IgD-negative memory B cell (primary cell): Measurements from ENCODE around the gene DPEP2. TPM values are rescaled to one million over a fixed set of nuclear protein-coding genes. Genes with fewer than 3 reads are reported as not detected.
"Not testable (repeated sequence)": the region's sequence is repeated elsewhere in the genome, so short reads cannot be mapped to it uniquely, and the experiment has no call there.

Experiments
- H3K27ac Mint-ChIP-seq, 3 donors: one replicate each; pipeline ENCODE4 v1.8.0; 2020 to 2022; ENCODE audit warnings: mild to moderate bottlenecking in 3 of 3, mixed read lengths in 3 of 3, moderate library complexity in 1 of 3
- H3K27me3 Mint-ChIP-seq: one replicate; pipeline ENCODE4 v1.8.0; 2021; ENCODE audit warnings: mixed read lengths
- H3K36me3 Mint-ChIP-seq: one replicate; pipeline ENCODE4 v1.8.0; 2020; ENCODE audit warnings: mild to moderate bottlenecking, mixed read lengths
- H3K4me1 Mint-ChIP-seq, 3 donors: one replicate each; pipeline ENCODE4 v1.8.0; 2020 to 2022; ENCODE audit warnings: mixed read lengths in 3 of 3, mild to moderate bottlenecking in 1 of 3
- H3K4me3 Mint-ChIP-seq, 4 donors: one replicate each; pipeline ENCODE4 v1.8.0; 2020 to 2022; ENCODE audit warnings: mild to moderate bottlenecking in 4 of 4, mixed read lengths in 4 of 4, moderate library complexity in 3 of 4
- H3K9me3 Mint-ChIP-seq, 3 donors: one replicate each; pipeline ENCODE4 v1.8.0; 2020 to 2021; ENCODE audit warnings: mixed read lengths in 3 of 3, mild to moderate bottlenecking in 1 of 3
- polyA plus RNA-seq: library from polyadenylated mRNA; unstranded; fragments of 300-500 nt; fragmentation: Illumina TruSeq; gene quantifications from one replicate; pipeline ENCODE4 v1.2.3, GENCODE V29; 2021

Gene DPEP2
- polyA plus RNA-seq, 1 donor from 2014 or later, result 45.3 TPM

DNA sequence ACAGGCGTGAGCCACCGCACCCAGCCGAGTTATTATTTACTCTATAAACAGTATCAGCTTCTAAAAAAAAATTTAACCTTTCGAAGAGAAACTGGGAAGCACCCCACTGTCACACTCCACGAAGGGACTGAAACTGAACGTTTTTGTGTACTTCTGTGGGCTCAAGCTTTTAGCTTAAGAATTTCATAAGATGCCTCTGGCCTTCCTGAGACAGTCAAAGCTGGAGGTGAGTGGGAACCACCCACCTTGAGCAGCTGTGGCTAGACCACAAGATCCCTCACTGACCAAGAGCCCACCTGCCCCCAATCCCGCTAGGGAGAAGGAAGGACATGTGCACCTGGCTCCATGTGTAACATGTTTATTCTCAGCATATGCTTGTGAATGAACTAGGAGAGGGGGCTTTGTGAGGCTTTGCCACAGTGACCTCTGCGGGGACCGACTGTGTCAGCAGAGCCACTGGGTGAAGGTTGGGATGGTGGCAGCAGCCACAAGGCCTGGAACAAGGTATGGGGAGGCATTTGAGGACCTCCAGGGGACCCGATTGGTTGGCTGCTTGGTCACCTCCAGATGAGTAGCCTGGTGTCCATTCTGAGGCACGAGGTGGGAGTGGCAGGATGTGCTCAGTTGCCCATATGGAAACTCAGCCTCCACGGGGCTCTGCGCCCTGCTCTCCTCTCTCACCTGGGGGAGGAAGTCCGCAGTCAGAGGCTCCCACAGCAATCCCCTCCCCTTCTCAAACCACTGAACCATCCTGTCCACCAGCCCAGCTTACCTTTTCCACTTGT lies 23.8 kb downstream of the DPEP2 start:
- peaks cover 5 to 12% (median 7%) of the 10 kb centered on the region in 3 donors for H3K4me1 Mint-ChIP-seq
- no peaks in the 10 kb centered on the region for H3K9me3 Mint-ChIP-seq
- peak overlapping the region in 1 of 4 donors; percentile 14 for H3K4me3 Mint-ChIP-seq
- H3K36me3 Mint-ChIP-seq, result no peaks in the 10 kb centered on the region
- peak overlapping the region in 1 of 3 donors; percentile 39 for H3K27ac Mint-ChIP-seq
- H3K27me3 Mint-ChIP-seq, result no peaks in the 10 kb centered on the region

DNA sequence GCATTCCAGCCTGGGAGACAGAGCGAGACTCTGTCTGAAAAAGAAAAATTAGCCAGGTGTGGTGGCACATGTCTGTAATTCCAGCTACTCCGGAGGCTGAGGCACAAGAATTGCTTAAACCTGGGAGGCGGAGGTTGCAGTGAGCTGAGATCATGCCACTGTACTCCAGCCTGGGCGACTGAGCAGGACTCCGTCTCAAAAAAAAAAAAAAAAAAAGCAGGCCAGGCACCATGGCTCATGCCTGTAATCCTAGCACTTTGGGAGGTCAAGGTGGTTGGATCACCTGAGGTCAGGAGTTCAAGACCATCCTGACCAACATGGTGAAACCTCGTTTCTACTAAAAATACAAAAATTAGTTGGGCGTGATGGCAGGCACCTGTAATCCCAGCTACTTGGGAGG lies 27.0 kb downstream of the DPEP2 start:
- not testable (repeated sequence) for H3K36me3 Mint-ChIP-seq, H3K4me3 Mint-ChIP-seq, H3K9me3 Mint-ChIP-seq, H3K27ac Mint-ChIP-seq, H3K27me3 Mint-ChIP-seq
- peaks cover 12 to 15% (median 13%) of the 10 kb centered on the region in 3 donors for H3K4me1 Mint-ChIP-seq

DNA sequence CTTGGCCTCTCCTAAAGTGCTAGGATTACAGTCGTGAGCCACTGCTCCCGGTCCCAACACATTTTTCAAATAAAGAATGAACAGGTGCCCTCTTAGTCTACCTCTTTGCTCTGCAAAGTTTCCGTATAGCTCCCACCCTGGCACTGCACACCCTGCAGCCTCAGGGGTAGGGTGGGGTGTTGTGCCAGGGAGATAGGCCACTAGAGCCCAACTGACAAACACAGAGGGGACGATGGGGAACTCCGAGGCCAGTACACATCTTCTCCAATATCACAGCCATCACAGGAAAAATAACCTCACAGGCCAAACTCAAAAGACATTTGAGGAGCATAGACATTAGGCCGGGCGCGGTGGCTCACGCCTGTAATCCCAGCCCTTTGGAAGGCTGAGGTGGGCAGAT lies 28.2 kb downstream of the DPEP2 start:
- Mint-ChIP-seq H3K4me1 (peaks cover 11 to 20% (median 16%) of the 10 kb centered on the region in 3 donors), H3K27me3 (no peaks in the 10 kb centered on the region), H3K27ac (no peak overlapping the region), H3K9me3 (no peaks in the 10 kb centered on the region), H3K36me3 (no peaks in the 10 kb centered on the region), H3K4me3 (peak overlapping the region in 3 of 4 donors; percentile 11 to 83 (median 41))

GRCh38 chr16:67969254-67970039 lies 29.8 kb downstream of the DPEP2 start:
- peak overlapping the region; percentile 2 to 91 (median 75) for H3K27ac Mint-ChIP-seq
- no peaks in the 10 kb centered on the region for H3K27me3 Mint-ChIP-seq
- H3K4me1 Mint-ChIP-seq, result peaks cover under 1 to 18% (median 14%) of the 10 kb centered on the region in 3 donors
- peaks cover 1% of the 10 kb centered on the region for H3K36me3 Mint-ChIP-seq
- H3K9me3 Mint-ChIP-seq, result no peaks in the 10 kb centered on the region
- H3K4me3 Mint-ChIP-seq, result peak overlapping the region; percentile 82 to 100 (median 95)

GRCh38 chr16:67968400-67969253 lies 30.7 kb downstream of the DPEP2 start, which contains the start of gene SLC12A4:
Gene SLC12A4, minus strand, starts transcription at chr16:67968637. Its CDS starts 84 bp downstream, at chr16:67968553.
- Mint-ChIP-seq H3K4me1 (peaks cover 0 to 19% (median 16%) of the 10 kb centered on the region in 3 donors), H3K27ac (peak within 1 kb of the TSS; percentile 2 to 92 (median 91)), H3K36me3 (peaks cover 1% of the 10 kb centered on the region), H3K9me3 (no peaks in the 10 kb centered on the region), H3K4me3 (peak within 1 kb of the TSS; percentile 82 to 100 (median 98)), H3K27me3 (no peaks in the 10 kb centered on the region)

GRCh38 chr16:67967958-67968399 lies 31.3 kb downstream of the DPEP2 start:
- peaks cover 0 to 19% (median 16%) of the 10 kb centered on the region in 3 donors for H3K4me1 Mint-ChIP-seq
- peak overlapping the region in 1 of 3 donors; percentile 92 for H3K27ac Mint-ChIP-seq
- no peaks in the 10 kb centered on the region for H3K27me3 Mint-ChIP-seq
- H3K36me3 Mint-ChIP-seq, result peaks cover 3% of the 10 kb centered on the region
- no peaks in the 10 kb centered on the region for H3K9me3 Mint-ChIP-seq
- H3K4me3 Mint-ChIP-seq, result peak overlapping the region; percentile 81 to 98 (median 98)

GRCh38 chr16:67967183-67967957 lies 31.9 kb downstream of the DPEP2 start:
- H3K4me1 Mint-ChIP-seq, result peaks cover 0 to 19% (median 17%) of the 10 kb centered on the region in 3 donors
- peak overlapping the region in 1 of 3 donors; percentile 92 for H3K27ac Mint-ChIP-seq
- no peaks in the 10 kb centered on the region for H3K9me3 Mint-ChIP-seq
- peaks cover 7% of the 10 kb centered on the region for H3K36me3 Mint-ChIP-seq
- peak overlapping the region; percentile 81 to 98 (median 98) for H3K4me3 Mint-ChIP-seq
- no peaks in the 10 kb centered on the region for H3K27me3 Mint-ChIP-seq

DNA sequence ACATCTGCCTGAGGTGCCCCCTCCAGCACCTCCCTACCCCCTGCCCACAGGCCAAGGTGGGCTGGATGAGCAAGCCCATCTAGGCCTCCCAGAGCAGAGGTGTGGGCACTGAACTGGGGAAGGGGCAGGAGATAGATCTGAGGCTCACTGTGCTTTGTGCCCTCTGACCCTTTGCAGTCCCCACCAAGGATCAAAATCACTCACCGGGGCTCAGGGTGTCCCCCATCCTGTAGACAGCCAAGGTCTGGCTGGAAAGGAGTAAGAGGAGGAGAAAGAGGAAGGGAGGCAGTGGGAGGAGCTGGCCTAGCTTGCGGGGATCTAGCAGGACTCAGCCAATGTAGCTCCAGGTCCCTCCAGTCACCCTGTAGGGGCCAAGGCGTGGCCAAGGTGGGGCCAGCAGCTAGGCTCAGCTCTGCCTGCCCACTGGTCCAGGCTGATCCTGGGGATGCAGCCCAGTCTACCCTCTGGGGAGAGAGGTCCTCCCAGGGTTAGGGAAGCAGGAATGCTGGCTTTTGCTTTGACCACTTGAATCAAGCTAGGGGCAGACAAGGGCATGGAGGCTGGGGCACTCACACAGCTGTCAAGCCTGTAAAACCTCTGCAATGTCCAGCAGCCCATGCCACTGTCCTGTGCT lies 32.6 kb downstream of the DPEP2 start:
- Mint-ChIP-seq H3K27me3 (no peaks in the 10 kb centered on the region), H3K9me3 (no peaks in the 10 kb centered on the region), H3K36me3 (peaks cover 7% of the 10 kb centered on the region), H3K4me3 (peak overlapping the region; percentile 38 to 98 (median 89)), H3K4me1 (peaks cover 0 to 19% (median 17%) of the 10 kb centered on the region in 3 donors), H3K27ac (peak overlapping the region in 1 of 3 donors; percentile 92)

- peaks cover 0 to 19% (median 17%) of the 10 kb centered on the region in 3 donors for H3K4me1 Mint-ChIP-seq
- peaks cover 8% of the 10 kb centered on the region for H3K36me3 Mint-ChIP-seq
- no peak overlapping the region for H3K27ac Mint-ChIP-seq
- H3K9me3 Mint-ChIP-seq, result no peaks in the 10 kb centered on the region
- H3K27me3 Mint-ChIP-seq, result no peaks in the 10 kb centered on the region
- peak overlapping the region in 2 of 4 donors; percentile 27 to 81 for H3K4me3 Mint-ChIP-seq
These were observed 33.4 kb downstream of the DPEP2 start for GRCh38 chr16:67965668-67966548.

- peaks cover 8% of the 10 kb centered on the region for H3K36me3 Mint-ChIP-seq
- H3K4me1 Mint-ChIP-seq, result peaks cover 0 to 17% (median 17%) of the 10 kb centered on the region in 3 donors
- no peaks in the 10 kb centered on the region for H3K9me3 Mint-ChIP-seq
- H3K4me3 Mint-ChIP-seq, result peak overlapping the region in 2 of 4 donors; percentile 4 to 52
- H3K27me3 Mint-ChIP-seq, result no peaks in the 10 kb centered on the region
- no peak overlapping the region for H3K27ac Mint-ChIP-seq
These were observed 34.7 kb downstream of the DPEP2 start for GRCh38 chr16:67964477-67965131.

GRCh38 chr16:67963662-67964321 lies 35.5 kb downstream of the DPEP2 start:
- Mint-ChIP-seq H3K9me3 (no peaks in the 10 kb centered on the region), H3K27me3 (no peaks in the 10 kb centered on the region), H3K4me3 (peak overlapping the region in 1 of 4 donors; percentile 4), H3K36me3 (peaks cover 8% of the 10 kb centered on the region), H3K4me1 (peaks cover 0 to 15% (median 14%) of the 10 kb centered on the region in 3 donors), H3K27ac (no peak overlapping the region)

DNA sequence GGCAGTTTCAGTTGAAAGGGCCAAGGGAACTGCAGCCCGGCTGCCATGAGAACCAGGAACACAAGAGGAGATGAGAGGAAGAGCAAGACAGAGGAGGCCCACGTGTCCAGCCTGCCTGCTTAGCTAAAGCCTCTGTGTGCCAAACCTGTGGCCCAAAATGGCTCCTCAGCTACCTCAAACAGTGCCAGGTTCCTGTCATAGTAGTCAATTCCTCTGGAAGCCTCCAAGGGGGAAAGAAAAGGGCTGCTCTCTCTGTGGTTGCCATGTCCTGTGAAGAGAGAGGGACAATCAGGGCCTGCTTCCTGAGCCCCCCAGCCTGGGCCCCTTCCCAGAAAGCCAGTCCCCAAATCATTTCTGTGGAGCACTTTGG lies 36.0 kb downstream of the DPEP2 start:
- H3K36me3 Mint-ChIP-seq, result peaks cover 8% of the 10 kb centered on the region
- peaks cover 0 to 15% (median 14%) of the 10 kb centered on the region in 3 donors for H3K4me1 Mint-ChIP-seq
- H3K27me3 Mint-ChIP-seq, result no peaks in the 10 kb centered on the region
- H3K27ac Mint-ChIP-seq, result no peak overlapping the region
- H3K4me3 Mint-ChIP-seq, result no peak overlapping the region
- H3K9me3 Mint-ChIP-seq, result no peaks in the 10 kb centered on the region
